IMR-90 (cell line): ENCODE data around the gene SAXO1. TPM values are rescaled to one million over a fixed set of nuclear protein-coding genes. Genes with fewer than 3 reads are reported as not detected.

Source experiments
- ATAC-seq: fragments of 200-7000 bp; cut with Tn5 transposase; 2 replicates; pipeline ENCODE4 v1.9.1; 2020; ENCODE audit warnings: low read depth, mild to moderate bottlenecking, moderate library complexity
- BruUV-seq: library from RNA; stranded (reverse); fragments of 400-500 nt; replicated peaks from 2 replicates; lab custom pipeline; 2021; lab: Mats Ljungman, UMichigan
- CTCF ChIA-PET: fragments of 300-600 bp; formaldehyde crosslinking; extraction: SDS; loops from one replicate; lab custom pipeline; 2021; ENCODE audit warnings: antibody characterized with exemption; lab: Yijun Ruan, JAX
- POLR2A ChIA-PET: fragments of 300-600 bp; sonication (Branson Sonifier 250); formaldehyde crosslinking; loops from one replicate; lab custom pipeline; 2022; ENCODE audit warnings: antibody characterized with exemption; ENCODE audit not compliant: unreplicated experiment; lab: Charles Lee
- DNase-seq: peaks from one replicate; pipeline ENCODE4 v3.0.0; 2013
- H2AFZ ChIP-seq: replicated peaks from 2 replicates; pipeline ENCODE3; 2013; ENCODE audit warnings: low read length, mild to moderate bottlenecking; ENCODE audit not compliant: poor library complexity
- H2AK5ac ChIP-seq: 2 replicates; pipeline ENCODE4 v1.6.1; 2013; ENCODE audit warnings: low read depth, low read length, inconsistent platforms
- H2AK9ac ChIP-seq: replicated peaks from 2 replicates; pipeline ENCODE3; 2013; ENCODE audit warnings: mild to moderate bottlenecking, low read depth, low read length, moderate library complexity; ENCODE audit not compliant: poor library complexity
- H2BK120ac ChIP-seq: 2 replicates; pipeline ENCODE4 v1.6.1; 2013; ENCODE audit warnings: low read depth, low read length, inconsistent platforms
- H2BK15ac ChIP-seq: 3 replicates; pipeline ENCODE4 v1.6.1; 2013; ENCODE audit warnings: low read depth, low read length, inconsistent platforms
- H2BK20ac ChIP-seq: 2 replicates; pipeline ENCODE4 v1.6.1; 2013; ENCODE audit warnings: low read depth, mild to moderate bottlenecking, inconsistent platforms, low read length, moderate library complexity
- H2BK5ac ChIP-seq: 2 replicates; pipeline ENCODE4 v1.6.1; 2013; ENCODE audit warnings: mild to moderate bottlenecking, low read depth, low read length, inconsistent platforms; ENCODE audit not compliant: poor library complexity, severe bottlenecking
- H3K14ac ChIP-seq: replicated peaks from 2 replicates; pipeline ENCODE4 v1.6.1; 2013; ENCODE audit warnings: low read depth, low read length, inconsistent platforms
- H3K18ac ChIP-seq: 2 replicates; pipeline ENCODE4 v1.6.1; 2013; ENCODE audit warnings: low read depth, low read length, control low read depth
- H3K23ac ChIP-seq: 2 replicates; pipeline ENCODE4 v1.6.1; 2013; ENCODE audit warnings: low read depth, low read length, inconsistent platforms
- H3K27ac ChIP-seq: 2 replicates; pipeline ENCODE4 v1.5.1; 2013; ENCODE audit warnings: mild to moderate bottlenecking, control low read depth, low read length; ENCODE audit not compliant: insufficient read depth
- H3K27me3 ChIP-seq: 2 replicates; pipeline ENCODE4 v1.6.1; 2013; ENCODE audit warnings: low read length; ENCODE audit not compliant: control insufficient read depth, insufficient read depth
- H3K36me3 ChIP-seq: 2 replicates; pipeline ENCODE4 v1.6.1; 2013; ENCODE audit warnings: low read length, mixed read lengths; ENCODE audit not compliant: control insufficient read depth, insufficient read depth
- H3K4ac ChIP-seq: 2 replicates; pipeline ENCODE4 v1.6.1; 2013; ENCODE audit warnings: low read depth, low read length, inconsistent platforms
- H3K4me1 ChIP-seq: 2 replicates; pipeline ENCODE4 v1.6.1; 2013; ENCODE audit warnings: low read length, mixed read lengths; ENCODE audit not compliant: control insufficient read depth, insufficient read depth
- H3K4me2 ChIP-seq: 2 replicates; pipeline ENCODE4 v1.6.1; 2013; ENCODE audit warnings: low read depth, mild to moderate bottlenecking, control low read depth, low read length, moderate library complexity
- H3K4me3 ChIP-seq: 2 replicates; pipeline ENCODE4 v1.5.1; 2013; ENCODE audit warnings: low read depth, mild to moderate bottlenecking, control low read depth, low read length, moderate library complexity; ENCODE audit not compliant: insufficient read depth
- H3K56ac ChIP-seq: 2 replicates; pipeline ENCODE4 v1.6.1; 2013; ENCODE audit warnings: low read length, inconsistent platforms; ENCODE audit not compliant: insufficient read depth; ENCODE audit errors: extremely low read depth
- H3K79me1 ChIP-seq, 2 experiments: 2 replicates each; pipeline ENCODE4 v1.6.1; 2013; ENCODE audit warnings: low read length in 2 of 2, inconsistent platforms in 1 of 2, low read depth in 1 of 2
- H3K9ac ChIP-seq: 2 replicates; pipeline ENCODE4 v1.6.1; 2013; ENCODE audit warnings: low read depth, low read length, control low read depth
- H3K9me1 ChIP-seq: 2 replicates; pipeline ENCODE4 v1.6.1; 2013; ENCODE audit warnings: low read length, inconsistent platforms; ENCODE audit not compliant: insufficient read depth
- H3K9me3 ChIP-seq: 2 replicates; pipeline ENCODE4 v1.6.1; 2013; ENCODE audit warnings: low read length; ENCODE audit not compliant: control insufficient read depth, insufficient read depth
- H4K20me1 ChIP-seq: 2 replicates; pipeline ENCODE4 v1.6.1; 2013; ENCODE audit warnings: low read length, inconsistent platforms; ENCODE audit not compliant: insufficient read depth
- H4K5ac ChIP-seq: 2 replicates; pipeline ENCODE4 v1.6.1; 2013; ENCODE audit warnings: mild to moderate bottlenecking, low read depth, low read length, control low read depth
- H4K8ac ChIP-seq, 2 experiments: 2 replicates each; pipeline ENCODE4 v1.6.1; 2013; ENCODE audit warnings: low read depth in 2 of 2, low read length in 2 of 2, control low read depth in 1 of 2, inconsistent platforms in 1 of 2
- H4K91ac ChIP-seq: 2 replicates; pipeline ENCODE4 v1.6.1; 2013; ENCODE audit warnings: low read depth, low read length, inconsistent platforms; ENCODE audit not compliant: insufficient read depth
- RCOR1 ChIP-seq: IDR thresholded peaks from 2 replicates; pipeline ENCODE4 v1.6.1; 2012; ENCODE audit warnings: mild to moderate bottlenecking, low read length, improper control_type of control experiment; ENCODE audit not compliant: insufficient replicate concordance
- WGBS, 2 experiments: methylation state at CpG; one replicate each; pipeline versions ENCODE4 v1.1.5 to v1.1.7; 2013; ENCODE audit warnings: missing lambda C conversion rate in 2 of 2; ENCODE audit not compliant: insufficient read length in 1 of 2; ENCODE audit errors: extremely low coverage in 2 of 2; 5-methylcytosine and 5-hydroxymethylcytosine counted together
- dilution Hi-C: fragments of 300-500 bp; cut with HindIII; formaldehyde crosslinking; loops from one replicate; pipeline ENCODE4 v1.14.3; 2018; ENCODE audit warnings: low sequenced_read_pairs; ENCODE audit not compliant: unreplicated experiment
- in situ Hi-C: fragments of 300-500 bp; cut with MboI; formaldehyde crosslinking; loops from 3 replicates; pipeline ENCODE4 v1.14.3; 2019; ENCODE audit warnings: low sequenced_read_pairs, inconsistent platforms, mixed read lengths
- intact Hi-C: fragments of 100-400 bp; cut with micrococcal nuclease; formaldehyde crosslinking; loops from 2 replicates; pipeline ENCODE4 v1.10.0; 2022
- polyA plus RNA-seq, 3 experiments: library from polyadenylated mRNA; depleted of rRNA; stranded (reverse); fragments of >200 nt; gene quantifications; 2 replicates each; pipeline ENCODE4 v1.2.3, GENCODE V29; 2012; ENCODE audit warnings: low replicate concordance in 1 of 3
- total RNA-seq: library from RNA; depleted of rRNA; stranded (reverse); fragments of >200 nt; gene quantifications from 2 replicates; pipeline ENCODE4 v1.2.3, GENCODE V29; 2012

The SAXO1 gene
- total and polyA plus RNA-seq, 2 of the 4 experiments (the other 2 are of a cell fraction): not detected

GRCh38 chr9:18971909-18972308 is 61.1 kb downstream of the SAXO1 start:
- dilution Hi-C loops: no loop called here
- no peak overlapping the region for H4K8ac ChIP-seq

More at GRCh38 chr9:18971909-18972308, 61.1 kb downstream of the SAXO1 start:
- BruUV-seq: no TSS peak
- DNase-seq: no peak
- Histone ChIP-seq H3K23ac (no peak overlapping the region), H3K18ac (no peak overlapping the region), H2BK20ac (no peak overlapping the region), H2AK9ac (no peak overlapping the region), H3K9me1 (no peaks in the 10 kb centered on the region), H4K5ac (no peak overlapping the region), H3K9me3 (peaks cover 3% of the 10 kb centered on the region; the same call in 1 of the 2 replicates), H2BK5ac (no peak overlapping the region), H3K36me3 (no peaks in the 10 kb centered on the region), H3K4me1 (peaks cover 3% of the 10 kb centered on the region; the same call in 1 of the 2 replicates), H4K20me1 (no peaks in the 10 kb centered on the region), H3K14ac (no peak overlapping the region), H3K56ac (no peak overlapping the region), H3K79me1 (no peaks in the 10 kb centered on the region), H2BK120ac (no peak overlapping the region), H3K27me3 (peaks cover 47% of the 10 kb centered on the region), H3K27ac (no peak overlapping the region), H2AK5ac (no peak overlapping the region), H3K4ac (no peak overlapping the region), H3K4me2 (no peak overlapping the region), H4K91ac (no peak overlapping the region), H3K4me3 (no peak overlapping the region), H2BK15ac (no peak overlapping the region), H3K9ac (no peak overlapping the region), H2AFZ (no peak overlapping the region)
- intact Hi-C loops: no loop called here
- no peak for TF ChIP-seq RCOR1
- in situ Hi-C loops: no loop called here
- WGBS, 2 experiments: no CpG with 5 or more reads among the region's 1 CpG
- no peak for ATAC-seq
- ChIA-PET CTCF (no interaction called here), POLR2A (no interaction called here)
